H1 (cell line): ENCODE measurements around the gene TMEM252. TPM values are rescaled to one million over a fixed set of nuclear protein-coding genes. Genes with fewer than 3 reads are reported as not detected.

Source experiments
- CTCF ChIA-PET: fragments of 300-600 bp; sonication (Branson Sonifier 250); formaldehyde crosslinking; loops from one replicate; lab custom pipeline; 2021; ENCODE audit not compliant: partially characterized antibody; lab: Charles Lee
- POLR2A ChIA-PET: fragments of 300-600 bp; sonication (Branson Sonifier 250); formaldehyde crosslinking; loops from one replicate; lab custom pipeline; 2021; ENCODE audit warnings: inconsistent platforms; ENCODE audit not compliant: partially characterized antibody; lab: Charles Lee
- DNase-seq, 2 experiments: peaks; one replicate each; pipeline versions ENCODE4 v3.0.0 to v3.0.0-alpha.2; 2010 to 2022; ENCODE audit warnings: low spot score in 2 of 2, low read depth in 1 of 2, mixed read lengths in 1 of 2
- FAIRE-seq: peaks from 2 replicates; lab custom pipeline; 2011; peaks lifted over from hg19 to GRCh38; lab: Jason Lieb, UNC
- H2AFZ ChIP-seq: 2 replicates; pipeline ENCODE4 v1.8.1; 2012; ENCODE audit warnings: low read length, inconsistent platforms
- H2AK5ac ChIP-seq: 2 replicates; pipeline ENCODE4 v1.6.1; 2013; ENCODE audit warnings: low read depth, low read length
- H2BK120ac ChIP-seq: replicated peaks from 2 replicates; pipeline ENCODE3; 2013; ENCODE audit warnings: low read depth, low read length, inconsistent platforms
- H2BK12ac ChIP-seq: 2 replicates; pipeline ENCODE4 v1.6.1; 2013; ENCODE audit warnings: low read depth, low read length
- H2BK15ac ChIP-seq: 2 replicates; pipeline ENCODE4 v1.6.1; 2013; ENCODE audit warnings: low read length
- H2BK20ac ChIP-seq: 2 replicates; pipeline ENCODE4 v1.6.1; 2013; ENCODE audit warnings: low read length
- H2BK5ac ChIP-seq: 2 replicates; pipeline ENCODE4 v1.6.1; 2013; ENCODE audit warnings: low read depth, low read length
- H3K14ac ChIP-seq: 2 replicates; pipeline ENCODE4 v1.6.1; 2013; ENCODE audit warnings: inconsistent platforms; ENCODE audit not compliant: insufficient read length
- H3K18ac ChIP-seq: 2 replicates; pipeline ENCODE4 v1.6.1; 2013; ENCODE audit warnings: low read length; ENCODE audit errors: extremely low read depth
- H3K23ac ChIP-seq: 2 replicates; pipeline ENCODE4 v1.6.1; 2013; ENCODE audit warnings: inconsistent platforms; ENCODE audit not compliant: insufficient read length
- H3K23me2 ChIP-seq: 2 replicates; pipeline ENCODE4 v1.6.1; 2013; ENCODE audit warnings: low read depth, low read length
- H3K27ac ChIP-seq: 2 replicates; pipeline ENCODE4 v1.6.1; 2011; ENCODE audit warnings: low read depth, low read length, inconsistent platforms
- H3K27me3 ChIP-seq, 4 experiments: replicated peaks in 1 of 4; 1 replicate in 1 of 4; 2 replicates in 3 of 4; pipeline versions ENCODE4 v1.6.1 to v1.8.1; 2011 to 2013; ENCODE audit warnings: low read length in 3 of 4, mild to moderate bottlenecking in 3 of 4, inconsistent platforms in 2 of 4, mixed read lengths in 2 of 4, moderate library complexity in 1 of 4; ENCODE audit not compliant: control insufficient read depth in 3 of 4, insufficient read depth in 3 of 4; ENCODE audit errors: extremely low read depth in 1 of 4
- H3K36me3 ChIP-seq, 4 experiments: 2 replicates each; pipeline versions ENCODE4 v1.6.1 to v1.8.1; 2011 to 2013; ENCODE audit warnings: mild to moderate bottlenecking in 4 of 4, low read length in 3 of 4, moderate library complexity in 2 of 4, control low read depth in 1 of 4, inconsistent platforms in 1 of 4; ENCODE audit not compliant: insufficient read depth in 4 of 4, control insufficient read depth in 2 of 4
- H3K4ac ChIP-seq: replicated peaks from 2 replicates; pipeline ENCODE3; 2013; ENCODE audit warnings: low read length, low read depth, mixed read lengths, inconsistent platforms; ENCODE audit not compliant: insufficient read length
- H3K4me1 ChIP-seq, 4 experiments: replicated peaks in 1 of 4; 1 replicate in 1 of 4; 2 replicates in 3 of 4; pipeline versions ENCODE4 v1.6.1 to v1.8.1; 2011 to 2013; ENCODE audit warnings: low read length in 3 of 4, inconsistent platforms in 2 of 4, mixed read lengths in 1 of 4; ENCODE audit not compliant: insufficient read depth in 4 of 4, control insufficient read depth in 3 of 4
- H3K4me2 ChIP-seq, 2 experiments: 2 replicates each; pipeline versions ENCODE4 v1.6.1 to v1.8.1; 2011 to 2013; ENCODE audit warnings: low read depth in 2 of 2, low read length in 2 of 2, control low read depth in 1 of 2, inconsistent platforms in 1 of 2, mild to moderate bottlenecking in 1 of 2; ENCODE audit not compliant: insufficient read depth in 1 of 2
- H3K4me3 ChIP-seq, 4 experiments: fragments of 200-600, 300-600 bp in 1 of 4; sonication (generic), shearing (Covaris generic), sonication (Bioruptor Twin) in 1 of 4; 2 replicates each; pipeline versions ENCODE4 v1.5.1 to v1.8.1; 2011 to 2016; ENCODE audit warnings: low read length in 4 of 4, low read depth in 3 of 4, control low read depth in 2 of 4, inconsistent platforms in 2 of 4, mild to moderate bottlenecking in 2 of 4, mixed read lengths in 1 of 4, moderate library complexity in 1 of 4; ENCODE audit not compliant: insufficient read depth in 2 of 4; ENCODE audit errors: extremely low read depth in 1 of 4
- H3K56ac ChIP-seq: replicated peaks from 2 replicates; pipeline ENCODE3; 2013; ENCODE audit warnings: low read depth, mild to moderate bottlenecking, mixed read lengths, low read length, inconsistent platforms; ENCODE audit not compliant: insufficient read length
- H3K79me1 ChIP-seq: 2 replicates; pipeline ENCODE4 v1.6.1; 2013; ENCODE audit warnings: low read depth, low read length, control low read depth
- H3K79me2 ChIP-seq, 2 experiments: 2 replicates each; pipeline versions ENCODE4 v1.6.1 to v1.8.1; 2012 to 2013; ENCODE audit warnings: low read length in 2 of 2, mild to moderate bottlenecking in 2 of 2, inconsistent platforms in 1 of 2; ENCODE audit not compliant: insufficient read depth in 2 of 2, control insufficient read depth in 1 of 2
- H3K9ac ChIP-seq, 4 experiments: replicated peaks in 1 of 4; 1 replicate in 1 of 4; 2 replicates in 3 of 4; pipeline versions ENCODE4 v1.6.1 to v1.8.1; 2011 to 2013; ENCODE audit warnings: low read depth in 3 of 4, low read length in 3 of 4, control low read depth in 2 of 4, mild to moderate bottlenecking in 2 of 4, moderate library complexity in 2 of 4, inconsistent platforms in 1 of 4; ENCODE audit errors: extremely low read depth in 1 of 4
- H3K9me3 ChIP-seq, 2 experiments: 2 replicates each; pipeline versions ENCODE4 v1.6.1 to v1.8.1; 2012 to 2013; ENCODE audit warnings: mild to moderate bottlenecking in 2 of 2, moderate library complexity in 2 of 2, control low read depth in 1 of 2, inconsistent platforms in 1 of 2, low read depth in 1 of 2, low read length in 1 of 2, mixed read lengths in 1 of 2; ENCODE audit not compliant: insufficient read depth in 2 of 2
- H4K20me1 ChIP-seq, 2 experiments: replicated peaks in 1 of 2; 2 replicates each; pipeline versions ENCODE3 to v1.8.1; 2011 to 2013; ENCODE audit warnings: inconsistent platforms in 2 of 2, low read length in 2 of 2, mild to moderate bottlenecking in 1 of 2; ENCODE audit not compliant: insufficient read depth in 2 of 2, control insufficient read depth in 1 of 2
- H4K5ac ChIP-seq: 2 replicates; pipeline ENCODE4 v1.6.1; 2013; ENCODE audit warnings: low read length, low read depth, mixed read lengths, inconsistent platforms; ENCODE audit not compliant: insufficient read length
- H4K8ac ChIP-seq: 2 replicates; pipeline ENCODE4 v1.8.0; 2013; ENCODE audit warnings: mild to moderate bottlenecking, moderate library complexity, low read length, inconsistent platforms; ENCODE audit not compliant: insufficient read depth; ENCODE audit errors: extremely low read depth
- H4K91ac ChIP-seq: replicated peaks from 2 replicates; pipeline ENCODE3; 2013; ENCODE audit warnings: low read length, mixed read lengths, inconsistent platforms; ENCODE audit not compliant: insufficient read length
- CHD1 ChIP-seq: IDR thresholded peaks from 2 replicates; pipeline ENCODE4 v1.6.1; 2012; ENCODE audit warnings: low read depth, low read length, improper control_type of control experiment
- JUND ChIP-seq: IDR thresholded peaks from 2 replicates; pipeline ENCODE4 v1.6.1; 2011; ENCODE audit warnings: mild to moderate bottlenecking, improper control_type of control experiment, low read length
- KDM1A ChIP-seq: fragments of 200-600, 300-600 bp; sonication (generic); IDR thresholded peaks from 2 replicates; pipeline ENCODE4 v1.7.1; 2016; ENCODE audit warnings: mild to moderate bottlenecking, low read length, borderline replicate concordance
- KDM4A ChIP-seq: IDR thresholded peaks from one replicate; pipeline ENCODE4 v1.7.1; 2012; ENCODE audit warnings: low read depth, mild to moderate bottlenecking, moderate library complexity, low read length, inconsistent platforms; ENCODE audit not compliant: severe bottlenecking
- SP2 ChIP-seq: IDR thresholded peaks from 2 replicates; pipeline ENCODE4 v1.6.1; 2012; ENCODE audit warnings: mild to moderate bottlenecking, low read length, inconsistent platforms
- WGBS, 2 experiments: shearing (Covaris generic) in 1 of 2; methylation state at CpG; one replicate each; pipeline versions ENCODE4 v1.1.6 to v1.1.7; 2013 to 2015; ENCODE audit warnings: low lambda C conversion rate in 2 of 2, mixed read lengths in 2 of 2, inconsistent platforms in 1 of 2, low coverage in 1 of 2, missing lambda C conversion rate in 1 of 2; ENCODE audit not compliant: insufficient replicate concordance in 2 of 2, insufficient coverage in 1 of 2, insufficient read length in 1 of 2; ENCODE audit errors: extremely low coverage in 1 of 2, missing lambda C conversion rate in 1 of 2; 5-methylcytosine and 5-hydroxymethylcytosine counted together
- polyA plus RNA-seq, 7 experiments: library from polyadenylated mRNA; depleted of rRNA in 3 of 7; stranded (reverse) in 5 of 7; unstranded in 2 of 7; fragments of >200 nt in 5 of 7; fragments of 200-250 nt in 2 of 7; gene quantifications; 1 replicate in 5 of 7; 2 replicates in 1 of 7; 4 replicates in 1 of 7; pipeline versions ENCODE4 v1.2.1 to v1.2.3, GENCODE V29; 2011 to 2013; ENCODE audit warnings: missing spikeins in 2 of 7, mixed read lengths in 2 of 7
- total RNA-seq: library from RNA; stranded (reverse); fragmentation: NEBNext Ultra II Directional; extraction: Animal tissue kit (Norgen Biotek cat#: 25700); gene quantifications from 2 replicates; pipeline ENCODE4 v1.2.1, GENCODE V29; 2021

TMEM252 gene
- total and polyA plus RNA-seq, 2 of the 8 experiments (the other 6 are each of a cell fraction or from before 2014, with no cell fraction given), result not detected

DNA sequence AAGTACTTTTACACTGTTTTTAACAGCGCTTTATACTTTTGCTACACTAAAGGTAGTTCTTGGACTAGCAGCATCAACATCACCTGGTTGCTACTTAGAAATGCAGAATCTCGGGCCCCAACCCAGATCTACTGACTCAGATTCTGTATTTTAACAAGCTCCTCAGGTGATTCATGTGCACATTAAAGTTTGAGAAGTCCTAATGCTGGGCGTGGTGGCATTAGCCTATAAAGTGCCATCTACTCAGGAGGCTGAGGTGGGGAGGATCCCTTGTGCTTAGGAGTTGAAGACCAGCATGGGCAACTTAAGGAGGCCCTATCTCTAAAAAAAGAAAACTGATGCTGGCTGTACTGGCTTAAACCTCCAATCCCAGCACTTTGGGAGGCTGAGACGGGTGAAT is 26.7 kb downstream of the TMEM252 start:
- DNase-seq, result no peak
- Histone ChIP-seq H2BK12ac (no peak overlapping the region), H3K23ac (no peak overlapping the region), H3K79me2 (no peaks in the 10 kb centered on the region), H4K91ac (no peak overlapping the region), H4K5ac (no peak overlapping the region), H3K4me2 (no peak overlapping the region), H4K8ac (no peak overlapping the region), H3K14ac (no peak overlapping the region), H3K9ac (no peak overlapping the region), H3K56ac (no peak overlapping the region), H3K9me3 (peaks cover 0 to 4% of the 10 kb centered on the region in 2 experiments; a peak in 3 of 4 replicates), H3K4me1 (0 out of 7 replicates have a peak, but pooled peaks cover 0 to 3% (median 0%) of the 10 kb centered on the region in 4 experiments), H3K23me2 (no peaks in the 10 kb centered on the region), H2BK20ac (no peak overlapping the region), H3K18ac (no peak overlapping the region), H2BK120ac (no peak overlapping the region), H3K36me3 (no peaks in the 10 kb centered on the region), H3K4me3 (no peak overlapping the region), H3K27me3 (peaks cover 40 to 71% (median 63%) of the 10 kb centered on the region in 4 experiments), H3K79me1 (no peaks in the 10 kb centered on the region), H2BK15ac (no peak overlapping the region), H2AFZ (no peak overlapping the region), H4K20me1 (peaks cover 0 to 3% of the 10 kb centered on the region in 2 experiments), H3K4ac (no peak overlapping the region), H2BK5ac (no peak overlapping the region), H3K27ac (no peak overlapping the region), H2AK5ac (no peak overlapping the region)
- no peak for TF ChIP-seq KDM1A
- TF ChIP-seq SP2, result no peak
- no peak for TF ChIP-seq CHD1
- TF ChIP-seq KDM4A, result no peak
- no peak for TF ChIP-seq JUND
- no peak for FAIRE-seq
- POLR2A ChIA-PET, result no interaction called here
- CTCF ChIA-PET, result interaction anchor here (1.0 to 1.2 kb wide), 2 partner anchors 46 to 97 kb away, joined by 4 to 5 read pairs; no protein-coding TSS in a partner anchor
- WGBS, 2 experiments, result 83% methylated on average over 4 of the region's 4 CpGs; no CpG with 5 or more reads in 1 of the 2 experiments
